ENCODE results near the gene SLC25A52.

DNA sequence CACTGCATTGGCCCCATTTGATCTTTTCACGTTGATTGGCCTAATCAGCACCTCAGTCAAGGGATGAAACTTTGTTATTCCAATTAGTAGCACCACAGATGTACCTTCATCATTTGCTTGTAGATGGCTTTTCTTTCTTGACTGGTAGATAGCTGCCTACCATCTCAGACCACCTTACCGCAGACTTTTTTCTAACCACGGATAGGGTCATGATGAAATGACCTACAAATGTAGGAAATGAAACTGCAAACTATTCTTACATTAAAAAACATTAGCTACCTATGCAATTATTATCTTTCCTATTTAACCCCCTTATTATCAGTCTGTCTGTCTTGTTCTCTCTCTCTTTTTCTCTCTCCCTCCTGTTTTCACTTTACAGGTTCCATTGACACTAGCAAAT is 22.4 kb upstream of the SLC25A52 start:
- TF ChIP-seq POLR2AphosphoS5 (IDR thresholded peaks at IDR 0.05; ENCODE audit: low read depth): no peak
- TF ChIP-seq CTCF (conservative IDR thresholded peaks at IDR 0.05; ENCODE audit: low read depth in 2 of 2): no peak
- no peak for TF ChIP-seq ZNF331 (CRISPR knock-in tag; IDR thresholded peaks at IDR 0.05; ENCODE audit: low read depth)
- no peak for TF ChIP-seq EZH2phosphoT487 (IDR thresholded peaks at IDR 0.05; ENCODE audit: unreplicated experiment)
- TF ChIP-seq CREB1 (CRISPR knock-in tag; IDR thresholded peaks at IDR 0.05; ENCODE audit: low read depth): no peak
- no peak for TF ChIP-seq EZH2 (IDR thresholded peaks at IDR 0.05; ENCODE audit: low read depth, unreplicated experiment)
- no peak for TF ChIP-seq NANOG (IDR thresholded peaks at IDR 0.05; ENCODE audit: borderline replicate concordance)
- TF ChIP-seq ETS1 (IDR thresholded peaks at IDR 0.05): no peak
- no peak for TF ChIP-seq JUNB (IDR thresholded peaks at IDR 0.05; ENCODE audit: unreplicated experiment)

Measured in GM23338 (cell line).